Measurements from ENCODE around the gene CD244.
A peak's percentile ranks its signal among the peaks of the same experiment; 100 is the strongest.
"Not testable (repeated sequence)": the region's sequence is repeated elsewhere in the genome, so short reads cannot be mapped to it uniquely, and the experiment has no call there.

CD244 gene

GRCh38 chr1:160904783-160905616 is 42.3 kb upstream of the CD244 start:
- no peak overlapping the region for H3K4me3 ChIP-seq (ENCODE audit: low read length)
- DNase-seq (ENCODE audit: low read depth), result peak; percentile 32
- TF ChIP-seq, protein P1, sequence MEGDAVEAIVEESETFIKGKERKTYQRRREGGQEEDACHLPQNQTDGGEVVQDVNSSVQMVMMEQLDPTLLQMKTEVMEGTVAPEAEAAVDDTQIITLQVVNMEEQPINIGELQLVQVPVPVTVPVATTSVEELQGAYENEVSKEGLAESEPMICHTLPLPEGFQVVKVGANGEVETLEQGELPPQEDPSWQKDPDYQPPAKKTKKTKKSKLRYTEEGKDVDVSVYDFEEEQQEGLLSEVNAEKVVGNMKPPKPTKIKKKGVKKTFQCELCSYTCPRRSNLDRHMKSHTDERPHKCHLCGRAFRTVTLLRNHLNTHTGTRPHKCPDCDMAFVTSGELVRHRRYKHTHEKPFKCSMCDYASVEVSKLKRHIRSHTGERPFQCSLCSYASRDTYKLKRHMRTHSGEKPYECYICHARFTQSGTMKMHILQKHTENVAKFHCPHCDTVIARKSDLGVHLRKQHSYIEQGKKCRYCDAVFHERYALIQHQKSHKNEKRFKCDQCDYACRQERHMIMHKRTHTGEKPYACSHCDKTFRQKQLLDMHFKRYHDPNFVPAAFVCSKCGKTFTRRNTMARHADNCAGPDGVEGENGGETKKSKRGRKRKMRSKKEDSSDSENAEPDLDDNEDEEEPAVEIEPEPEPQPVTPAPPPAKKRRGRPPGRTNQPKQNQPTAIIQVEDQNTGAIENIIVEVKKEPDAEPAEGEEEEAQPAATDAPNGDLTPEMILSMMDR (conservative IDR thresholded peaks at IDR 0.05; ENCODE audit: low read depth, low read length), result no peak

- not testable (repeated sequence) for DNase-seq (ENCODE audit: low read depth); H3K4me3 ChIP-seq (ENCODE audit: low read length)
These were observed 39.6 kb upstream of the CD244 start for GRCh38 chr1:160902251-160902650.

GRCh38 chr1:160901768-160902167 is 39.1 kb upstream of the CD244 start:
- H3K4me3 ChIP-seq (ENCODE audit: low read length), result no peak overlapping the region
- no peak for DNase-seq (ENCODE audit: low read depth)
- TF ChIP-seq, protein P1 (conservative IDR thresholded peaks at IDR 0.05; ENCODE audit: low read depth, low read length), result no peak

DNA sequence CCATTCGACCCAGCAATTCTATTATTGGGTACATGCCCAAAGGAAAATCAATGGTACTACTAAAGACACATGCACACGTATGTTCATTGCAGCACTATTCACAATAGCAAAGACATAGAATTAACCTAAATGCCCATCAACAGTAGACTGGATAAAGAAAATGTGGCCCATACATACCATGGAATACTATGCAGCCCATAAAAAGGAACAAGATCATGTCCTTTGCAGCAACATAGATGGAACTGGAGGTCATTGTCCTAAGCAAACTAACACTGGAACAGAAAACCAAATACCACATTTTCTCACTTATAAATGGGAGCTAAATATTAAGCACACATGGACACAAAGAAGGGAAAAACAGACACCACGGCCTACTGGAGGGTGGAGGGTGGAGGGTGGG is 38.0 kb upstream of the CD244 start:
- H3K4me3 ChIP-seq (ENCODE audit: low read length); DNase-seq (ENCODE audit: low read depth): not testable (repeated sequence)

GRCh38 chr1:160894368-160895135 is 31.9 kb upstream of the CD244 start:
- H3K4me3 ChIP-seq (ENCODE audit: low read length), result not testable (repeated sequence)

DNA sequence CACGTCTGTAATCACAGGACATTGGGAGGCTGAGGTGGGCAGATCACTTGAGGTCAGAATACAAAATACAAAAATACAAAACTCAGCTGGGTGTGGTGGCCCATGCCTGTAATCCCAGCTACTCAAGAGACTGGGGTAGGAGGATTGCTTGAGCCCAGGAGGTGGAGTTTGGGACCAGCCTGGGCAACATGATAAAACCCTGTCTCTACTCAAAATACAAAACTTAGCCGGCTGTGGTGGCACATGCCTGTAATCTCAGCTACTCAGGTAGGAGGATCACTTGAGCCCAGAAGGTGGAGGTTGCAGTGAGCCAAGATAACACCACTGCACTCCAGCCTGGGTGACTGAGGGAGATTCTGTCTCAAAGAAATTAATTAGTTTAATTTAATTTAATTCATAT is 28.8 kb upstream of the CD244 start:
- no peak for DNase-seq (ENCODE audit: low read depth)
- TF ChIP-seq, protein P1 (conservative IDR thresholded peaks at IDR 0.05; ENCODE audit: low read depth, low read length), result no peak
- no peak overlapping the region for H3K4me3 ChIP-seq (ENCODE audit: low read length)

More at GRCh38 chr1:160894368-160895135, 31.9 kb upstream of the CD244 start:
- not testable (repeated sequence) for DNase-seq (ENCODE audit: low read depth)

DNA sequence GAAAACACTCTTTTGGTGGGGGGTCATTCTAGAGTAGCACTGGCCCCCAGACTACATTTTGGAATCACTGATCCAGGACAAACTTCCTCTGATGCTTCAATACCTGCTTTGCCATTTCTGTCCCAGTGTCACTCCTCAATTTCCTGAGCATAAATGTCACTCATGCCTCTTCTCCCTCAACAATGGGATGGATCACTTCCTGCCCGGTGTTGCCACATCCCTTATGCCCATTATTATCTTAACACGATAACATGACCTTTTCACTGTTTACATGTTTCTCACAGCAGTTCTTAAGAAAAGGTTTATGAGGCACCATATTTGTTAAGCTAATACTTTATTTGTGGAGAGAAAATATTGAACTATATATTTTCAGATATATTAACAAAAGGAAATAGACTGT is 26.2 kb upstream of the CD244 start:
- DNase-seq (ENCODE audit: low read depth), result no peak
- H3K4me3 ChIP-seq (ENCODE audit: low read length), result no peak overlapping the region

GRCh38 chr1:160887071-160887470 is 24.4 kb upstream of the CD244 start:
- TF ChIP-seq, protein P1 (conservative IDR thresholded peaks at IDR 0.05; ENCODE audit: low read depth, low read length), result no peak
- no peak for DNase-seq (ENCODE audit: low read depth)
- H3K4me3 ChIP-seq (ENCODE audit: low read length), result no peak overlapping the region

More for the DNA sequence above, 26.2 kb upstream of the CD244 start:
- TF ChIP-seq, protein P1 (conservative IDR thresholded peaks at IDR 0.05; ENCODE audit: low read depth, low read length), result no peak

Measured in retinal pigment epithelial cell (primary cell).